CD1c-positive myeloid dendritic cell (primary cell): Measurements from ENCODE around the gene BTBD9.
A peak's percentile ranks its signal among the peaks of the same experiment; 100 is the strongest.

ENCODE experiments used
- DNase-seq: peaks from one replicate; pipeline ENCODE4 v3.0.0-alpha.2; 2016; ENCODE audit errors: extremely low spot score

BTBD9 gene

DNA sequence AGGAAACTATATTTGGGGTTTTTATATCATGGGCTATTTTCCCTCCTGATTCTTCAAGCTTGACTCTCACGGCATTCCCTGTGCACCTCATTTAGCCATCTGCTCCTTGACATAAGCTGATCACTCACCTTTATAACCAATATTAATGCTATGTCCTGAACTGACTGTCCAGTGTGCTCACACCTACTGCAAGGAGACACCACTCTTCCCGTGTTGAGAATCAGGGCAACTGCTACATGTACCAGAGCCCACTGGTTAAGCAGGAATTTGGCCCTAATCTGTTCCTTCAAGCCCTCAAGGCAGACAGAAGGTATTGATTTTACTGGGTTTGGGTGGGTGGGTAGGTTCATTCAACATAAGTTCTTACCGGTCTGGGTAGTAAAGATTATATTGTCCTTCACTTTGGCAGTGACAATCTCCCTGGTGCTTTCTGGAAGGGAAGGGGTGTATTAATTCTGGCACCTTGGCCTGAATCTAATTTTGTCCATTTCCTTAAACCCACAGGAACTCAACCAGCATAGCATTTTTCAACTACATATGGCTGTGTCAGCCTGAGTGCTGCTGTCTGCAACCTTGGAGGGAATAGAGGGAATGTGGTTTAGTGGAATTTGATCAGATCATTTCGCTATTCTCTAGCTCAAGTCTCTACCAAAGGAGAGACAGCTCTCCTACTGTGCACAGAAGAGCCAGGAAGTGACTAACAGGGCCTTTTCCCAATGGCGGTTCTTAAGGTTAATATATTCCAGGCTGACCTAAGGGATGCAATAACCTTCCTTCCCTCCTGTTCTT lies 293.2 kb downstream of the BTBD9 start:
- no peak for DNase-seq

DNA sequence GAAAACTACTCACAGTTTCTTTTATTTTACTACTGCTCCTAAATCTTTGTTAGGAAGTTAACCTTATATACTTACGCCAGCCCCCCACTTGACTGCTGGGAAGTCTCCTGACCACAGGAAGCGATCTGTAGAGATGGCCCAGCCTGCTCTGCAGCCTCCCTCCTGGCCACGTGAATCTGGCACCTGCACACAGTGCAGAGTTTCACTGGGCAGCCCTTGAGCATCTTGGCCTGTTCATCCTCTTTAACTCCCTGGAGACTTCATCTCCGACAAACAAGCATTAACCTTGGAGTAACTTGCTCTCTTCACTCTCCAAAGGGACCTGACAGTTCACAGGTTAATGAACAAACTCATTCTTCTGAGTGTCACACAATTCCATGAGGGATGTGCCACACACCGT lies 294.1 kb downstream of the BTBD9 start:
- DNase-seq, result no peak

DNA sequence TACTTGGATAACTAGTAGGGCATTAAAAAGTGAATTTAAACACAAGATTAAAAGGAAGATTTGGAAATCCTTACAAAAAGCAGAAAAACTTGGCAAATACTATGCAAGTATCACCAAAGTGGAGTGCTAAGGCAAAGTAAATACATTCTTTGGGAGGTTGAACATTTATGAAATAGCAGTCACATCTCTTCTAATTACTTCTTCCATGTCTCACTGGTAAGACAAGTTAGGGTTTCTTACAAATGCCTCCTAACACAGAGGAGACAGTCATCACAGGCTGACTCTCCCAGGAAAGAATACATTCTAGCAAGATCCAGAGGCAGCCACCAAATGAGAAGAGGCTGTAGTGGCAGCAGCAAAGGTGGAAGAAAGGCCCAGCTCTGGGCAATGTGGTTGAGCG lies 298.2 kb downstream of the BTBD9 start:
- no peak for DNase-seq

DNA sequence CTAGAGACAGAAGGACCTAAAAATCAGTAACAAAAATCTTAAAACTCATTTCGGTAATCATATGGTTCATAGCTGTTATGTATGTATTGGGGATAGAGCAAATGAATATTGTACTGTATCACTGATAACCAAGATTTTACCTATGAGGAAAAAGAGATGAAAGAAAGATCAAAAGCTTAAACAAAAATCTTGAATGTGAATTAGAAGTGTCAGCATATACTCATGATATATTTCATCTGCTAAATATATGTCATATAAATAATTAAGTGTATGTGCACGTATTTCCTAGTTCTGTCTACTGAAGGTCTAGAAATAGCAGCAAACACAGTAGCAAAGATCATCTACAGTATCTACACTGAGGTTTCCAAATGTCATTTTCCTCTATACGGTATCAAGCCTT lies 299.8 kb downstream of the BTBD9 start:
- no peak for DNase-seq

DNA sequence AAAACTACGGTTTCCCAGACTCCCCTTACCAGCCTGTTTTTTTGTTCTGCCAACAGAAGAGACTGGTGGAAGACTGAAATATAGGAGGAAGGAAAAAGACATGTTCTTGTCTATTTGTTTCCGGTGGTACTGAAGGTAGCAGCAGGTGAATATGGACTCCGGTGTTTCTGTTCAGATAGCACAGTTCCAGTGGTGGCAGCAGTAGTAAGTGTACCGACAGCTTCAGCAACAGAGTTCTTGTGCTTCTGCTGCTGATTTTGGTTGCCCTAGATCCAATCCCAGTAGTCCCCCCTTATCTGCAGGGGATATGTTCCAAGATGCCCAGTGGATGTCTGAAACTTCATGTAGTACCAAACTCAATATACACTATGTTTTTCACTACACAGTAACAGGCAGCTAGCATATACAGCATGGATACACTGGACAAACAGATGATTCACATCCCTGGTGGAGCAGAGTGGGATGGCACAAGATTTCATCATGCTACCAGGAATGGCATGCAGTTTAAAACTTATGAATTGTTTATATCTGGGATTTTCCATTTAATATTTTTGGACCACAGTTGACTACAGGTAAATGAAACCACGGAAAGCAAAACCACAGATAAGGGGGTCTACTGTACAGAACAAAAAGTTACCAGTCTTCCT lies 301.8 kb downstream of the BTBD9 start:
- no peak for DNase-seq

DNA sequence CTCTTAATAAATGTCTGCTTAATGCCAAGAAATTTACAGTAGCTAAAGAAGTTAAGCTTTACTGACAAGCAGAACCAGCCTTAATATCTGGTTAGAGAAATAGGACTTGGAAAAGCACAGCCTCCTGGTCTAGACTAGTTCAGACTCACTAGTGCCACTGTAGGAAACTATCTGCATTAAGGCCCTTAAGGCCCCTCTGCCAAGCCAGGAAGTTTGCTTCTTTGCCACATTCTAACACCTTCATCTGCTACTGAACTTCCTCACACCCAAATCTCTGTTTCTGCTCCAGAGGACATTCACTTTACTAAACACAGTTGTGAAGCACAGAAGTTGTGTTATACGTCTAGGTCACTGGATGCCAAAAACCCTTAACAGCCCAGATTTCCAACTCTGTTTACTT lies 302.8 kb downstream of the BTBD9 start:
- no peak for DNase-seq

DNA sequence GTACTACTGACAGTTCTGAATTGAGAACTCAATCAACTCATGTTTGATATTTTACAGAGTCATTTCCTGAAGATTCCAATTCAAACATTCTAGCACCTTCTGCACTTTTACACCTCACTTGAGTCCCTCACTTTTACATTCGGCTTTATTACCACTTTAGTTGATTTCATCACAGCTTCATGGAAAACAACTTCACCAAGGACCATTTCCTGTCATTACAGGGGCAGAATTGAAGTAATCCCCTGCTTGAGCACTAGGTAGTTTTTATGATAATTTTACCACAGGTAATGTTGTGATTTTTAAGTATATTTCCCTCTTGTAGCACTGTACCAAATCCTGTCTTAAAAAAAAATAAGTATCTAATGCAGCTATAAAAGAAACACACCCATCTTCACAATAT lies 312.9 kb downstream of the BTBD9 start:
- no peak for DNase-seq

DNA sequence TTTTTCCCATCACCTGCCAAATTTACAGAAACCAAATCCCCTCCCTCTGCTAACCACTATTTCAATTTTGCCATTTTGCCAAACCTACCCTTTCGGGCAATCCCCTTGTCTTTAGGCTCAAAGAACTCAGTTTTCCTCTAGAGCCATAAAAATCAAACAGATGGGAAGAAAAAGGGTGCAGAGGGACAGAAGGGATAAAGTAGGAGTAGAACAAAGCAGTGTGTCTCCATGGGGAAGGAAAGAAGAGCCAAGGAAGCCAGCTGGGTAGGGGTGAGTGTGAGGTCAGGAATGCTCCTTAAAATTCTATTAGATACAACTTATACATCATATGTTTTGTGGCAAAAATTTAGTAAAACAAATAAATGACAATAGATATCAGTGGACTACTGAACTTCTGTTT lies 316.5 kb downstream of the BTBD9 start:
- no peak for DNase-seq

DNA sequence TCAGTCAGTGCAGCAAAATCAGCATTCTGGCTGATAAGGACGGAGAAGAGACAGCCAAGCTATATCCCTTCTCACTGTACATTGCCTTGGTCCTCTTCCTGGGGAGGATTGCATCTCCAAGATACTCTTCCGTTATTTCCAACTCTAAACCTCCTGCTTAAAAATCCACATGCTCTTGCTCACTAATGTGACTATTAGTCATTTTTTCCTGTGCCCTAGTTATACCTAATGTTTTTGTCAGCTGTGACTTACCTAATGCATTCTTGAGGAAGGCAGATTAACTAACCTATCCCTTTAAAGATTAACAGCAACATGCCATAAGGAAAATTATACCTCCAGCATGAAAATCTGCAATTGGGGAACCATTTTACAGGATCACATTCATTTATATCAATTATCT lies 317.6 kb downstream of the BTBD9 start:
- DNase-seq, result no peak

DNA sequence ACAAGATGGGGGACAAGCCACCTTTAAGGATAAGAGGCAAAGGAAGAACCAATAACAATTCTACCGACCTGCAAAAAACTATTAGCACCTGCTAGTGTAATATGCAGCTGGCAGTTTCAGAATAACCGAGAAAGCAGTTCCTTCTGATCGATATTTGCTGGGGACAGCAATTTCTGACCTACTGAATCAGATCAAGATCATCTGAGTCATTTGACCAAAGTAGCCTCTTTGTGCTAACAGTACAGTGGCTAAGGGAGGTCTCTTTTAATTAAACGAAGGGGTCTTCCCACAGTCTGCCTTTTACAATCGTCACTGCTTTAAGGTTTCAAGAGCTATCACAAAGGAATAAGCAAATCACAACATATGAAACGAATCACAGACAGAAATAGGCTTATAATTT lies 318.9 kb downstream of the BTBD9 start:
- DNase-seq, result no peak

DNA sequence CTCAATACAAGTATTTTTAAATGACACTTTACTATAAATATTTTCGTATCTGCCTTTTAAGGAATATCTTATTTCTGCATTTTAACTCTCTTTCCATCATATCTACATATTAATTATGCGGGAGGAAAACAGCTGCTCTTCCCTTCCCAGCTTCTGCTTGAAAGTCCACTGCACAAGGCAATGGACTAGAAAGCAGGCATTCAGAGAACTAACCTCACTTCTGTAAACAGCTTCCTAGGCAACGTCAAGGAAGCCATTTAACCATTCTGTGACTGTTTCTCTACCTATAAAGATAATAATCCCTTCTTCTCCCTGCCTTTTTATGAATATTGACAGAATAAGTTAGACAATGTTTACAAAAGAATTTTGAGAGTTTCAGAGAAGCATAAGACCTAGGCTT lies 319.4 kb downstream of the BTBD9 start:
- no peak for DNase-seq

DNA sequence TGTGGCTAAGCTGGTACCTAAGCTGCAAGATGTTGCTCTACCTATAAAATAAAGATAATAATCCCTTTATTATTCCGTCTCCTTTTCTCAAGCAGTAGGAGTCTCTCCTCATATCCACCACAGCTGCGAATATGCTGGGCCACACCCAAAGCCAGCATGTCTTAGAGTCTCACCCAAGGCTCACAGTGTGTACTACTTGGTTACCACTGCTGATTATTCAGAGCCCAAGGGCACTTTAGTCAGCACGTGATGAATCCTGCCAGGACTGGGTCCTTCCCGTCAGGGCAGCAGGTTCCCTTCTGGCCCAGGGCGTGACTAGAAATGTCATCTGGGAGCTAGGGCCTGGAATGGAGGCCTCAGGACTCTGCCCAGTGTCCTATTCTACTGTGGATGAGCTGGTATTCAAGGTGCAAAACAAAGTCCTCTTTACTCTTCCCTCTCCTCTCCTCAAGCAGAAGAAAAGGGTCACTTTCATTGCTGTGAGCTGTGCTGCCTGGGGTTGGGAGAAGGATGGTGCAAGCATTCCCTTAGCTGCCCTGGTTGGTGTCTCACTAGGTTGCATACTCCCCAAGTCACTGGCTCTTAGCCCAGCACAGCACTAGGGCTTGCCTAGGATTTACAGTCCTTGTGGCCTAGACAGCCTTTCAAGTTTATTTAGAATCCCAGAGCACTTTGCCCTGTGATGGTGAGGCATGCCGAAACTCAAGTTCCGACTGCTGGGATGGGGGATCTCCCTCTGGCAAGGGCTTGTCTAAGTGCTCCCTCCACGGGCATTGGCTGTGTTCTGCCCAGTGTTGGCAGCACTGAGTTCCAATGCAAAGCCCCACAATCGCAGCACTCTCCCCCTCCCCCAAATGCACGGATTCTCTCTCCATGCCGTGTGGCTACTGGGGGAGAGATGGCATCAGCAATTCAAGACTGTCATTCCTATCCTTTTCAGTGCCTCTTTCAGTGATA lies 320.2 kb downstream of the BTBD9 start:
- DNase-seq, result no peak

DNA sequence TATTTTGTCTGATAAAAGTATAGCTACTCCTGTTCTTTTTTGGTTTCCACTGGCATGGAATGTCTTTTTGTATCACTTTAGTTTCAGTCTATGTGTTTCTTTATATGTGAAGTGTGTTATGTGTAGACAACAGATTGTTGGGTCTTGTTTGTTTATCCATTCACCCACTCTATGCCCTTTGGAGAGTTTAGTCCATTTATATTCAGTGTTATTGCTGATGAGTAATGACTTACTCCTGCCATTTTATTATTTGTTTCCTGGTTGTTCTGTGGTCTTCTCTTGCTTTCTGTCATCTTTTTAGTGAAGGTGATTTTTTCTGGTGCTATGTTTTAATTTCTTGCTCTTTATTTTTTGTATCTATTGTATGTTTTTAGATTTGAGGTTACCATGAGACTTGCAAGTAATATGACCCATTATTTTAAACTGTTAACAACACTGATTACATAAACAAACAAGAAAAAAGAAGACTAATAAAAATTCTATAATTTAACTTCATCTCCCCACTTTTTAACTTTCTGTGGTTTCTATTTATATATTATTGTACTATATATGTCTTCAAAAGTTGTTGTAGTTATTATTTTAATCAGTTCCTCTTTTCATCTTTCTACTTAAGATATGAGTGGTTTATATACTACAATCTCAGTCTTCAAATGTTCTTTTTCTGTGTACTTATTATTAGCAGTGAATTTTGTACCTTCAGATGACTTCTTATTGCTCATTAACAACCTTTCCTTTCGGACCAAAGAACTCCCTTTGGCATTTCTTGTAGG lies 323.4 kb downstream of the BTBD9 start:
- no peak for DNase-seq

DNA sequence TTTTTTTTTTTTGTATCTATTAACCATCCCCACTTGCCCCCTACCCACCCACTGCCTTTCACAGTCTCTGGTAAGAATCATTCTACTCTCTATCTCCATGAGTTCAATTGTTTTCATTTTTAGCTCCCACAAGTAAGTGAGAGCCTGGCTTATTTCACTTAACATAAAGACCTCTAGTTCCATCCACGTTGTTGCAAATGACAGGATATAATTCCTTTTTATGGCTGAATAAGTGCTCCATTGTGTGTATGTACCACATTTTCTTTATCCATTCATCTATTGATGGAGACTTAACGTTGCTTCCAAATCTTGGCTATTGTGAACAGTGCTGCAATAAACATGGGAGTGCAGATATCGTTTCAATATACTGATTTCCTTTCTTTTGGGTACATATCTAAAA lies 328.5 kb downstream of the BTBD9 start:
- no peak for DNase-seq

DNA sequence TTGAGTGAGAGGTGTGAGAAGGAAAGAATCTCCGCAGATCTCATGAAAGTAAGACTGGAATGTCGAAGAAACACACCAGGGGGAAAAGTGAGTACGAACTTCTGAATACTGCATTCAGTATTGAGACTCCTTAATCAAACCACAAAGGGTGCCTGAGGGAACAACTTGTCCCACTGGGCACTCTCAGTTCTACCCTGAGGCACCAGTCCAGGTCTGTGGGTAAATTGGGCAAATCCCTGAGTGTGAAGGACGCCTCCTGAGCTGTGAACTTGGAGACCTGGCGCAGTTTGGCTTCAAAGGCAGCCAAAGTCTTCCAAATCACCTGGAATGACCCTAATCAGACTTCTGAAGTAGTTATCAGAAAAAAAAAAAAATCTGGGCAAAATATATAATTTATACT lies 329.7 kb downstream of the BTBD9 start:
- no peak for DNase-seq

DNA sequence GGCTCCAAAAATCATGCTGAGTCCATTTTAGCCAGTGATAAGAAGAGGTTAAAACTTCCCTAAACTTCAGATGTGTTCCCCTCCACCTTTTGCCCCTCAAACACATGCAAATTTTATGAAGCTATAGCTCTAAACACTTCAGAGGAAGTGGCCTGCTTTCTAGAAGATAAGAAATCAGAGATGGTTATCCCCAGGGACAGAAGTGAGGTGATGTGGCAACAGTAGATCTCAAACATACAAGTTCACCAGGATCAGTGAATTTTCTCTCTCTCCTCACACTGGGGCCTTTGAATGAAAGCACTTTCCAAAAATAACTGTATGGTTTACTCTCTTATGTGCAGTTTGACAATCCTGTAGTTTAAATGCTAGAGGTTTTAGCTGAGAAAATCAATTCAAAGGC lies 332.0 kb downstream of the BTBD9 start:
- DNase-seq, result no peak

DNA sequence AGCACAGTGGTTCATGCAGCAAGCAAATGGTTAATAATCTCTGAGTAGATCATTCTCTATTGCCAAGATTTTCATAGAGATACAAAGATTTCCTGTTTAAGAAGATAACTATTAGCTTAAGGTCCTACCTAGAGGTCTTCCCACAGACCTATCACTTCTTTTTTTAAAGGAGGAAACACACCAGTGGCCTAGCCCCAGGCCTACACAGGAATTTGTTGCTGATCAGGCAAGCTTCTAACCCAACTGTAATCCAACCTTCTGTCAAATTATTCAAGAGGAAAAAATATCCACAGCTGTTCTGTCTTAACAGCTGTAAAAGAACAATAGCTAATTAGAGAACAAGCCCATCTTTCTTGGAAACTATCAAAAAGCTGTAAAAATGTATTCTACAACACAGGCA lies 332.8 kb downstream of the BTBD9 start:
- DNase-seq, result peak; percentile 21

DNA sequence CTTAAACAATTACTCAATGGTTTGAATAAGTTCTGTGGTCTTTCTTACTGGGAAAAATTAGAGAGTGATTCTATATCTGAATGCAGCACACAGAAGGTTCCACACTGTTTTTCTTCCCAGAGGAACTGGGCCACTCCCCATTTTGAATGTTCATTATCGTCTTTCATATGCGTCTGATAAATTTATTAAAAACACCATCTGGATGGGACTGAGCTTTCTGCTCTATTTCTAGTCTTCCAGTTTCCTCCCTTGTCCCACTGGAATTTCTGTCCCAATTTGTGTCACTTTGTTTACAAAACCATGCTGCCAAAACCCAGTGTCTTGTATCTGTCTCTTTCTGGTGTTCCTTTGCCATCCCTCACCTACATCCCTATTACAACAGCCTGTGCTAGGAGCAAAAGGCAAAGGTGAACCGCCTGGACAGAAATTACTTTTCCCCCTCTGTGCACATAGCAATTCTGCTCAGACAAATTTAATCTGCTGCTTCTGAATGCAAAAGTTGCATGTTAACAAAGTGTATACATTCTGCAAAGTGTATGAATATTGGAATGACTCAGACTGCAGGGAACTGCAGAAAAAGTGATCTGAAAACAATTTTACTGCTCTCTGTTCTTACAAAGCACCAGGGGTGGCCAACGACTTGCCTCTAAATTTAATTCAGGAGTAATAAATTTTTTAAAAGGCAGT lies 333.6 kb downstream of the BTBD9 start:
- DNase-seq, result peak; percentile 47

DNA sequence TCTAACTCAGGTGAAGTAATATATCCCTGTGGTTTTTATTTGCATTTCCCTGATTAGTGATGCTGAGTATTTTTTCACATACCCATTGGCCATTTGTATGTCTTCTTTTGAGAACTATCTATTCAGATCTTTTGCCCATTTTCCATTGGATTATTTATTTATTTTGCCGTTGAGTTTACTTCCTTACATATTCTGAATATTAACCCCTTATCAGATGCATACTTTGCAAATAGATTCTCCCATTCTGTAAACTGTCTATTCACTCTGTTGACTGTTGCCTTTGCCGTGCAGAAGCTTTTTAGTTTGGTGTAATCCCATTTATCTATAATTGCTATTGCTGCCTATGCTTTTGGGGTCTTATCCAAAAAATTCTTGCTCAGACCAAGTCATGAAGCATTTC lies 336.9 kb downstream of the BTBD9 start:
- DNase-seq, result no peak

DNA sequence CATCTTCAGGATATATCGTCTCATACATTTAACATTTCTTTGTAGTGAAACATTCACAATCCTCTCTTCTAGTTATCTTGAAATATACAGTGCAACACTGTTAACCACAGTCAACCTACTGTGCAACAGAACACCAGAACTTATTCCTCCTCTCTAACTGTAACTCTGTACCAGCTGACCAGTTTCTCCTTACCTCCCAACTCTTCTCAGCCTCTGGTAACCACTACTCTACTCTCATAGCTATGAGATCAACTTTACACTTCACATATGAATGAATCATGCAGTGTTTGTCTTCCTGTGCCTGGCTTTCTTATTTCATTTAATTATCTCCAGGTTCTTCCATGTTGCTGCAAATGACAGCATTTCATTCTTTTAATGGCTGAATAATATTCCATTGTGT lies 337.6 kb downstream of the BTBD9 start:
- no peak for DNase-seq

DNA sequence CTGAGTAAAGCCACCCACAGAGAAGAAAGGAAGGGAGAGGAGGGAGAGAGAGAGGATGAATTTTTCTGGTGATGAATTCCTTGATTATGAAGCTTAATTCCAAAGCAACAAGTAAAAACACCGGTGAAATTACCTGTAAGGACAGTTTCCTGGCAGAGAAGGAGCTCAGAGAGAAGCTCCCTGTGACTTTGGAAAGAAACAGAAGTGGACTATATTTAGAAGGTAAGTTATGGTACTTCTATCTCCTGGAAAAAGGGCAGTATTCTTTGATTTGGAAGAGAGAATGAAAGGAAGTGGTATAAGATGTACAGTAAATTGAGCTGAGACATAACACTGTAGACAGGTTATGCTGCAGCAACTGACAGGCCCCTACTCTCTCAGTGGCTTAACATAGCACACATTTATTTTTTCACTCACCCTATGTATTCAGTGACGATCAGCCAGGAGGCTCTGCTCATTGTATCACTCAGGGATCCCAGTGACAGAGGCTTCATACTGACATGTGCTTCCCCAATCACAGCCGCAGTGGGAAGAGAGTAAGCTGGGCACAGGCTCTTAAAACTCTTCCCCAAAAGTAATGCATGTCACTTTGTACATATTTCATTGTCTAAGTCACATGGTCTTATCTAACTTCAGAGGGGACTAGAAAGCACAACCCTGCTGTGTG lies 349.5 kb downstream of the BTBD9 start:
- DNase-seq, result no peak
